ENCODE measurements around the gene BPTF. TPM values are rescaled to one million over a fixed set of nuclear protein-coding genes. Genes with fewer than 3 reads are reported as not detected.
A peak's percentile ranks its signal among the peaks of the same experiment; 100 is the strongest.
"Not testable (repeated sequence)": the region's sequence is repeated elsewhere in the genome, so short reads cannot be mapped to it uniquely, and the experiment has no call there.

Gene BPTF
- total RNA-seq, 5 donors from 2014 or later (not counting 1 experiment from before 2014, with no cell fraction given), result 155 to 173 (median 168) TPM

GRCh38 chr17:67819722-67820121 lies 5.6 kb upstream of the BPTF start:
- Histone ChIP-seq H3K4me1 (ENCODE audit: control insufficient read depth in 1 of 2, extremely low read depth in 1 of 2, insufficient read depth in 2 of 2, low read length in 2 of 2) (peaks cover 0 to 7% of the 10 kb centered on the region in 2 experiments), H3K9me3 (no peaks in the 10 kb centered on the region), H3K4me3 (ENCODE audit: control insufficient read depth in 1 of 2, extremely low read depth in 1 of 2, low read length in 1 of 2) (no peak overlapping the region), H3K27ac (ENCODE audit: low read length) (no peak overlapping the region), H3K36me3 (ENCODE audit: control insufficient read depth in 2 of 2, extremely low read depth in 1 of 2, insufficient read depth in 1 of 2, low read length in 1 of 2) (no peaks in the 10 kb centered on the region), H3K27me3 (replicated peaks in 1 of 2; ENCODE audit: control insufficient read depth in 2 of 2, extremely low read depth in 1 of 2, insufficient read depth in 2 of 2, low read length in 1 of 2) (peaks cover 0 to 30% of the 10 kb centered on the region in 2 experiments)
- no peak overlapping the region for H3K4me3 Mint-ChIP-seq
- H3K27me3 Mint-ChIP-seq, result peaks cover 10 to 11% of the 10 kb centered on the region in 2 donors
- H3K27ac Mint-ChIP-seq, result no peak overlapping the region
- no peaks in the 10 kb centered on the region for H3K36me3 Mint-ChIP-seq
- 80% methylated on average over 1 of the region's 5 CpGs for WGBS (ENCODE audit: insufficient coverage)
- no peaks in the 10 kb centered on the region for H3K9me3 Mint-ChIP-seq
- CTCF ChIA-PET, result interaction anchor here in 1 of 2 donors (0.6 kb wide), 1 partner anchor 111 kb away, joined by 4 read pairs; no protein-coding TSS in a partner anchor
- no peak for DNase-seq
- POLR2A ChIA-PET, result interaction anchor here in 1 of 2 donors (0.6 kb wide), 1 partner anchor 14 kb away, joined by 3 read pairs; no protein-coding TSS in a partner anchor
- H3K4me1 Mint-ChIP-seq, result peaks cover 0 to 6% (median 5%) of the 10 kb centered on the region in 3 donors
- ATAC-seq (replicated peaks in 1 of 4), result no peak

- 91% methylated on average over 9 of the region's 12 CpGs for WGBS (ENCODE audit: insufficient coverage)
- Histone ChIP-seq H3K27me3 (replicated peaks in 1 of 2; ENCODE audit: control insufficient read depth in 2 of 2, extremely low read depth in 1 of 2, insufficient read depth in 2 of 2, low read length in 1 of 2) (peaks cover 0 to 33% of the 10 kb centered on the region in 2 experiments), H3K4me3 (ENCODE audit: control insufficient read depth in 1 of 2, extremely low read depth in 1 of 2, low read length in 1 of 2) (no peak overlapping the region), H3K36me3 (ENCODE audit: control insufficient read depth in 2 of 2, extremely low read depth in 1 of 2, insufficient read depth in 1 of 2, low read length in 1 of 2) (no peaks in the 10 kb centered on the region), H3K9me3 (no peaks in the 10 kb centered on the region), H3K27ac (ENCODE audit: low read length) (no peak overlapping the region), H3K4me1 (ENCODE audit: control insufficient read depth in 1 of 2, extremely low read depth in 1 of 2, insufficient read depth in 2 of 2, low read length in 2 of 2) (peaks cover 2 to 10% of the 10 kb centered on the region in 2 experiments)
- no peak overlapping the region for H3K27ac Mint-ChIP-seq
- peak in 1 of 35 experiments; percentile 4 for DNase-seq
- no peaks in the 10 kb centered on the region for H3K9me3 Mint-ChIP-seq
- ChIA-PET POLR2A (no interaction called here), CTCF (no interaction called here)
- H3K4me3 Mint-ChIP-seq, result no peak overlapping the region
- no peaks in the 10 kb centered on the region for H3K27me3 Mint-ChIP-seq
- no peak for ATAC-seq (replicated peaks in 1 of 4)
- H3K4me1 Mint-ChIP-seq, result peaks cover 6 to 9% (median 8%) of the 10 kb centered on the region in 3 donors
- H3K36me3 Mint-ChIP-seq, result no peaks in the 10 kb centered on the region
Measured at GRCh38 chr17:67821871-67822367, 3.4 kb upstream of the BPTF start.

- not testable (repeated sequence) for H3K36me3 ChIP-seq (ENCODE audit: control insufficient read depth in 2 of 2, extremely low read depth in 1 of 2, insufficient read depth in 1 of 2, low read length in 1 of 2); H3K9me3 ChIP-seq; H3K27me3 Mint-ChIP-seq; H3K36me3 Mint-ChIP-seq; H3K9me3 Mint-ChIP-seq
- Histone ChIP-seq H3K4me1 (ENCODE audit: control insufficient read depth in 1 of 2, extremely low read depth in 1 of 2, insufficient read depth in 2 of 2, low read length in 2 of 2) (peaks cover 25 to 30% of the 10 kb centered on the region in 2 experiments), H3K4me3 (ENCODE audit: control insufficient read depth in 1 of 2, extremely low read depth in 1 of 2, low read length in 1 of 2) (peak overlapping the region; percentile 66 to 80), H3K27me3 (replicated peaks in 1 of 2; ENCODE audit: control insufficient read depth in 2 of 2, extremely low read depth in 1 of 2, insufficient read depth in 2 of 2, low read length in 1 of 2) (peaks cover 0 to 20% of the 10 kb centered on the region in 2 experiments), H3K27ac (ENCODE audit: low read length) (peak overlapping the region; percentile 73)
- DNase-seq (peak; percentile 50 to 86 (median 76)), ATAC-seq (replicated peaks in 1 of 4) (peak; percentile 69 to 74 (median 70))
- ChIA-PET CTCF (interaction anchor here in 1 of 2 donors (1.5 kb wide), 1 partner anchor 109 kb away, joined by 5 read pairs; the partner anchor contains the start of gene NOL11), POLR2A (interaction anchor here in 1 of 2 donors (1.8 kb wide), 1 partner anchor 108 kb away, joined by 6 read pairs; the partner anchor contains the start of gene NOL11)
- Mint-ChIP-seq H3K4me3 (peak overlapping the region; percentile 91 to 98 (median 94)), H3K27ac (peak overlapping the region; percentile 95 to 98), H3K4me1 (peaks cover 40 to 47% (median 46%) of the 10 kb centered on the region in 3 donors)
- 0% methylated on average over 36 of the region's 94 CpGs for WGBS (ENCODE audit: insufficient coverage)
Measured at GRCh38 chr17:67825627-67826601, 611 bp downstream of the BPTF start.

- Mint-ChIP-seq H3K36me3 (peaks cover 7% of the 10 kb centered on the region), H3K27me3 (no peaks in the 10 kb centered on the region), H3K4me3 (peak overlapping the region; percentile 91 to 98 (median 94)), H3K9me3 (no peaks in the 10 kb centered on the region), H3K27ac (no peak overlapping the region), H3K4me1 (peaks cover 62 to 76% (median 67%) of the 10 kb centered on the region in 3 donors)
- CTCF ChIA-PET, result interaction anchor here in 1 of 2 donors (0.5 kb wide), 1 partner anchor 109 kb away, joined by 5 read pairs; no protein-coding TSS in a partner anchor
- no CpG with 5 or more reads among the region's 7 CpGs for WGBS (ENCODE audit: insufficient coverage)
- peaks cover 28 to 32% of the 10 kb centered on the region in 2 experiments for H3K4me1 ChIP-seq (ENCODE audit: control insufficient read depth in 1 of 2, extremely low read depth in 1 of 2, insufficient read depth in 2 of 2, low read length in 2 of 2)
- POLR2A ChIA-PET, result no interaction called here
- no peaks in the 10 kb centered on the region for H3K36me3 ChIP-seq (ENCODE audit: control insufficient read depth in 2 of 2, extremely low read depth in 1 of 2, insufficient read depth in 1 of 2, low read length in 1 of 2)
- DNase-seq, result peak in 16 of 35 experiments; percentile 5 to 48 (median 21)
- no peaks in the 10 kb centered on the region for H3K9me3 ChIP-seq
- H3K27ac ChIP-seq (ENCODE audit: low read length), result no peak overlapping the region
- no peak for ATAC-seq (replicated peaks in 1 of 4)
- H3K27me3 ChIP-seq (replicated peaks in 1 of 2; ENCODE audit: control insufficient read depth in 2 of 2, extremely low read depth in 1 of 2, insufficient read depth in 2 of 2, low read length in 1 of 2), result peaks cover 0 to 5% of the 10 kb centered on the region in 2 experiments
- no peak overlapping the region for H3K4me3 ChIP-seq (ENCODE audit: control insufficient read depth in 1 of 2, extremely low read depth in 1 of 2, low read length in 1 of 2)
Measured at GRCh38 chr17:67829331-67829730, 4.0 kb downstream of the BPTF start.

GRCh38 chr17:67830440-67830839 lies 5.1 kb downstream of the BPTF start:
- H3K27ac Mint-ChIP-seq, result no peak overlapping the region
- no peaks in the 10 kb centered on the region for H3K36me3 ChIP-seq (ENCODE audit: control insufficient read depth in 2 of 2, extremely low read depth in 1 of 2, insufficient read depth in 1 of 2, low read length in 1 of 2)
- CTCF ChIA-PET, result no interaction called here
- H3K36me3 Mint-ChIP-seq, result peaks cover 7% of the 10 kb centered on the region
- H3K27me3 ChIP-seq (replicated peaks in 1 of 2; ENCODE audit: control insufficient read depth in 2 of 2, extremely low read depth in 1 of 2, insufficient read depth in 2 of 2, low read length in 1 of 2), result no peaks in the 10 kb centered on the region
- POLR2A ChIA-PET, result interaction anchor here in 1 of 2 donors (0.5 kb wide), 1 partner anchor 95 kb away, joined by 7 read pairs; no protein-coding TSS in a partner anchor
- no peaks in the 10 kb centered on the region for H3K9me3 Mint-ChIP-seq
- no peaks in the 10 kb centered on the region for H3K9me3 ChIP-seq
- no peak overlapping the region for H3K4me3 ChIP-seq (ENCODE audit: control insufficient read depth in 1 of 2, extremely low read depth in 1 of 2, low read length in 1 of 2)
- no peak overlapping the region for H3K27ac ChIP-seq (ENCODE audit: low read length)
- H3K4me1 Mint-ChIP-seq, result peaks cover 70 to 87% (median 74%) of the 10 kb centered on the region in 3 donors
- H3K4me3 Mint-ChIP-seq, result peak overlapping the region in 1 of 3 donors; percentile 45
- H3K4me1 ChIP-seq (ENCODE audit: control insufficient read depth in 1 of 2, extremely low read depth in 1 of 2, insufficient read depth in 2 of 2, low read length in 2 of 2), result peaks cover 26 to 34% of the 10 kb centered on the region in 2 experiments
- no peak for DNase-seq
- ATAC-seq (replicated peaks in 1 of 4), result no peak
- H3K27me3 Mint-ChIP-seq, result no peaks in the 10 kb centered on the region
- WGBS (ENCODE audit: insufficient coverage), result 70% methylated on average over 2 of the region's 6 CpGs

- no peak overlapping the region for H3K4me3 ChIP-seq (ENCODE audit: control insufficient read depth in 1 of 2, extremely low read depth in 1 of 2, low read length in 1 of 2)
- peak overlapping the region in 1 of 2 donors; percentile 8 for H3K27ac Mint-ChIP-seq
Measured at GRCh38 chr17:67831268-67831667, 6.0 kb downstream of the BPTF start.

More at GRCh38 chr17:67831268-67831667, 6.0 kb downstream of the BPTF start:
- WGBS (ENCODE audit: insufficient coverage), result no CpG with 5 or more reads among the region's 4 CpGs
- peaks cover 78 to 93% (median 82%) of the 10 kb centered on the region in 3 donors for H3K4me1 Mint-ChIP-seq
- peak overlapping the region in 1 of 3 donors; percentile 45 for H3K4me3 Mint-ChIP-seq
- Histone ChIP-seq H3K27me3 (replicated peaks in 1 of 2; ENCODE audit: control insufficient read depth in 2 of 2, extremely low read depth in 1 of 2, insufficient read depth in 2 of 2, low read length in 1 of 2) (no peaks in the 10 kb centered on the region), H3K27ac (ENCODE audit: low read length) (no peak overlapping the region), H3K4me1 (ENCODE audit: control insufficient read depth in 1 of 2, extremely low read depth in 1 of 2, insufficient read depth in 2 of 2, low read length in 2 of 2) (peaks cover 28 to 37% of the 10 kb centered on the region in 2 experiments), H3K9me3 (no peaks in the 10 kb centered on the region), H3K36me3 (ENCODE audit: control insufficient read depth in 2 of 2, extremely low read depth in 1 of 2, insufficient read depth in 1 of 2, low read length in 1 of 2) (no peaks in the 10 kb centered on the region)
- ATAC-seq (replicated peaks in 1 of 4), result no peak
- DNase-seq, result no peak
- ChIA-PET CTCF (no interaction called here), POLR2A (interaction anchor here in 1 of 2 donors (0.6 kb wide), 1 partner anchor 77 kb away, joined by 7 read pairs; no protein-coding TSS in a partner anchor)
- no peaks in the 10 kb centered on the region for H3K27me3 Mint-ChIP-seq
- no peaks in the 10 kb centered on the region for H3K9me3 Mint-ChIP-seq
- H3K36me3 Mint-ChIP-seq, result peaks cover 7% of the 10 kb centered on the region
